ENCODE data around the gene CACNA1B. TPM values are rescaled to one million over a fixed set of nuclear protein-coding genes. Genes with fewer than 3 reads are reported as not detected.

The CACNA1B gene
- total and polyA plus RNA-seq, 9 of the 15 experiments (the other 6 are each of a cell fraction or from before 2014, with no cell fraction given): 0.01 to 0.04 TPM; not detected in 7

- Histone ChIP-seq H3K9me3 (replicated peaks; ENCODE audit: control insufficient read depth, insufficient read depth, low read depth, low read length) (no peaks in the 10 kb centered on the region), H3K36me3 (ENCODE audit: control insufficient read depth, insufficient read depth, low read length) (no peaks in the 10 kb centered on the region), H3K9me1 (ENCODE audit: control insufficient read depth, insufficient read depth, low read length) (no peaks in the 10 kb centered on the region), H4K20me1 (replicated peaks; ENCODE audit: control insufficient read depth, insufficient read depth, low read length) (no peaks in the 10 kb centered on the region), H3K9ac (ENCODE audit: insufficient read depth in 1 of 2, low read depth in 2 of 2, low read length in 2 of 2) (no peak overlapping the region), H2AFZ (ENCODE audit: low read depth, low read length) (no peak overlapping the region), H3K4me3 (no peak overlapping the region), H3K27me3 (ENCODE audit: control insufficient read depth in 2 of 2, insufficient read depth in 2 of 2, low read length in 2 of 2) (peaks cover 10 to 55% of the 10 kb centered on the region in 2 experiments; a peak in 4 of 5 replicates), H3K4me1 (replicated peaks in 1 of 2; ENCODE audit: control insufficient read depth in 2 of 2, insufficient read depth in 2 of 2, low read length in 2 of 2) (no peaks in the 10 kb centered on the region), H3K4me2 (ENCODE audit: insufficient read depth, low read length) (no peak overlapping the region), H3K27ac (ENCODE audit: extremely low read depth, low read depth, low read length) (no peak overlapping the region), H3K79me2 (ENCODE audit: control insufficient read depth, insufficient read depth, low read length) (no peaks in the 10 kb centered on the region)
- DNase-seq (ENCODE audit: extremely low read depth in 1 of 4, low spot score in 3 of 4): no peak
- WGBS (ENCODE audit: insufficient coverage, low coverage, missing lambda C conversion rate): 3% methylated on average over 15 of the region's 15 CpGs
- no peak for ATAC-seq
- FAIRE-seq: no peak
- in situ Hi-C loops (cut with MboI): no loop called here
- CTCF ChIA-PET (ENCODE audit: low intra/inter-chr PET ratio): no interaction called here
- POLR2A ChIA-PET: no interaction called here
- no TSS peak for BruUV-seq (replicated peaks)
- intact Hi-C loops (cut with micrococcal nuclease): no loop called here
- no peak for TF ChIP-seq ZNF740 (CRISPR knock-in tag; IDR thresholded peaks at IDR 0.05)
- TF ChIP-seq ZNF740 (tag; IDR thresholded peaks at IDR 0.05): no peak
- no peak for TF ChIP-seq SP1 (CRISPR knock-in tag; IDR thresholded peaks at IDR 0.05)
- no peak for TF ChIP-seq ZC3H8 (IDR thresholded peaks at IDR 0.05)
- no peak for TF ChIP-seq ATF4 (CRISPR knock-in tag; IDR thresholded peaks at IDR 0.05)
- TF ChIP-seq STAT5B (CRISPR knock-in tag; IDR thresholded peaks at IDR 0.05): no peak
- no peak for TF ChIP-seq NR4A1 (CRISPR knock-in tag; IDR thresholded peaks at IDR 0.05)
- no peak for TF ChIP-seq NR4A1 (tag; IDR thresholded peaks at IDR 0.05)
- TF ChIP-seq TBP (optimal IDR thresholded peaks at IDR 0.05; ENCODE audit: low read depth, low read length): no peak
- TF ChIP-seq SMARCA5 (IDR thresholded peaks at IDR 0.05): no peak
- no peak for TF ChIP-seq SUPT5H (IDR thresholded peaks at IDR 0.05)
- no peak for TF ChIP-seq XRCC4 (IDR thresholded peaks at IDR 0.05; ENCODE audit: extremely low read depth, insufficient read depth, insufficient read length)
- TF ChIP-seq SMAD4 (CRISPR knock-in tag; conservative IDR thresholded peaks at IDR 0.05): no peak
- no peak for TF ChIP-seq ZNF318 (IDR thresholded peaks at IDR 0.05; ENCODE audit: borderline replicate concordance in 1 of 2, low read depth in 1 of 2)
- TF ChIP-seq MAFF (IDR thresholded peaks at IDR 0.05; ENCODE audit: low read length): no peak
Measured at GRCh38 chr9:137919649-137920141, 42.1 kb downstream of the CACNA1B start.
